GM19238 (cell line): Measurements from ENCODE around the gene MAGEH1.

ENCODE experiments used
- DNase-seq: peaks from one replicate; pipeline ENCODE4 v3.0.0; 2011; ENCODE audit warnings: low spot score; ENCODE audit not compliant: insufficient read length

Gene MAGEH1

DNA sequence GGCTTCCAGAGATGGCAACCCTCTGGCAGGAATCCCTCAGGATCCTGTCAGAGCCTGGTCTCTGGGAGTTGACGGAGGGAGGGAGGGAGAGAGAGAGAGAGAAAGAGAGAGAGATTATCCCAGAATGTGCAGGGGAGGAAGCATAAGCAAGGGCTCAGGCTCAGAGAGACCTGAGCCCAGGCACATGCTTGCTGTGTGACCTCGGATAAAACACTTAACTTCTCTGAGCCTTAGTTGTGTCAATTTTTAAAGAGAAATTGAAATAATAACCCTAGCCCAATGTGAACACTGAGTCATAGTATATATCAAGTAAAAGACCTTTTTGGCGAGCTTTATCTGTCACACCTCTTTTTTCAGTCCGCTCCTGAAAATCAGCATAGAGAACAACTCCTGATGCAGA, 38.2 kb downstream of the MAGEH1 start:
- DNase-seq = no peak

DNA sequence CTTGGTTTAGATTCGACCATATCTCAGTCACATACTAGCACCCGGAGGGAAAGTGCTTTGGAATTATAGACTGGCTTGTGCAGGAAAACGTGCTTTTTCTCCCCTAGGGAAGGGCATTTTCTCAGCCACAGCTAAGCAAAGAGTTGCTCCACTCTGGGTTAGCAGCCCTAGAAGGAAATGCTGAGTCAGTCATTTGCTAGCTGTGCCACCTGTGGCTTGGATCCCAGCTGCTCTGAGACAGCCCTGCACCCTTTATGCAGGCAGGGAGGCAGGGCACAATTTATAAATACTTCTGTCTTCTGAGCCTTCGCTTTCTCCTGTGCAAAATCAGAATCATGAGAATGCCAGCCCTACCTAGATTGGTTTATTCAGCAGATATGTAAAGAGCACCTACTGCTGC, 39.0 kb downstream of the MAGEH1 start:
- DNase-seq = no peak
